Ovary (tissue), 3 donors: ENCODE data around the gene PARM1.

ENCODE experiments used
- POLR2A ChIP-seq: fragments of 450-650 bp; IDR thresholded peaks from one replicate; pipeline ENCODE4 v1.6.1; 2017; ENCODE audit warnings: antibody characterized with exemption, mild to moderate bottlenecking, moderate library complexity
- TF ChIP-seq, protein P1 (sequence below), 3 donors: fragments of 450-650 bp in 2 of 3; fragments of 200-600 bp in 1 of 3; IDR thresholded peaks; one replicate each; pipeline versions ENCODE4 v1.5.1 to v1.8.0; 2016 to 2022; ENCODE audit warnings: antibody characterized with exemption in 3 of 3, mild to moderate bottlenecking in 1 of 3
- donor health status: DM: no; HTN: no; CAD: no.

DNA sequence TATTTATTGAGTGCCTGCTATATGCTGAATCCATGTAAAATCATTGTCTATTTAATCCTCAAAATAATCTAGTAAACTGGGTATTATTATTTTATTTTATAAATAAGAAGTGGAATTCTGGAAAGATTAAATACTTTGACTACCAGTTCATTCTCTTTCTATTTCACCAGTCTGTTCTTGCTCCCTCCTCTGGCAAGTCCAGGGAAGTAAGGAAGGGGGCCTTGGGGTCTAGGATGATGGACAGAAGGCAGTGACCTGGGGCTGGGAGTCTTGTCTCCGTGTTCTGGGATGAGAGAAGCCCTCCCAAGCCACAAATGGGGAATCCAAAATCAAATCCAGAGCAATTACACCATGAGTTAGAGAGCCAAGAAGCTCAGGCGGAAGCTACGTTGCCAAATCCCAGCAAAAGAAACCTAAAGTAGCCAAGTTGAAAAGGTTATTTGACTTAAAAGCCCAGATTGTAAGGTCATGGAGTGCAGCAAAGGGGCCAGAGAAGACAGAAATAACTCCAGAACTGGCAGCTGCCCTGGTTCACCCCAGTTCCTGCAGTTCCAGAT lies 28.3 kb upstream of the PARM1 start:
- TF ChIP-seq POLR2A, result no peak
- TF ChIP-seq, protein P1, sequence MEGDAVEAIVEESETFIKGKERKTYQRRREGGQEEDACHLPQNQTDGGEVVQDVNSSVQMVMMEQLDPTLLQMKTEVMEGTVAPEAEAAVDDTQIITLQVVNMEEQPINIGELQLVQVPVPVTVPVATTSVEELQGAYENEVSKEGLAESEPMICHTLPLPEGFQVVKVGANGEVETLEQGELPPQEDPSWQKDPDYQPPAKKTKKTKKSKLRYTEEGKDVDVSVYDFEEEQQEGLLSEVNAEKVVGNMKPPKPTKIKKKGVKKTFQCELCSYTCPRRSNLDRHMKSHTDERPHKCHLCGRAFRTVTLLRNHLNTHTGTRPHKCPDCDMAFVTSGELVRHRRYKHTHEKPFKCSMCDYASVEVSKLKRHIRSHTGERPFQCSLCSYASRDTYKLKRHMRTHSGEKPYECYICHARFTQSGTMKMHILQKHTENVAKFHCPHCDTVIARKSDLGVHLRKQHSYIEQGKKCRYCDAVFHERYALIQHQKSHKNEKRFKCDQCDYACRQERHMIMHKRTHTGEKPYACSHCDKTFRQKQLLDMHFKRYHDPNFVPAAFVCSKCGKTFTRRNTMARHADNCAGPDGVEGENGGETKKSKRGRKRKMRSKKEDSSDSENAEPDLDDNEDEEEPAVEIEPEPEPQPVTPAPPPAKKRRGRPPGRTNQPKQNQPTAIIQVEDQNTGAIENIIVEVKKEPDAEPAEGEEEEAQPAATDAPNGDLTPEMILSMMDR (IDR thresholded peaks at IDR 0.05), result no peak
